HG03442 (cell line): ENCODE measurements around the gene FRS2.
"Not testable (repeated sequence)": the region's sequence is repeated elsewhere in the genome, so short reads cannot be mapped to it uniquely, and the experiment has no call there.

Experiments
- ATAC-seq: cut with Tn5 transposase; IDR thresholded peaks from one replicate; pipeline ENCODE4 v1.9.1; 2021; ENCODE audit warnings: mild to moderate bottlenecking, moderate library complexity; ENCODE audit not compliant: unreplicated experiment

The FRS2 gene, protein sequence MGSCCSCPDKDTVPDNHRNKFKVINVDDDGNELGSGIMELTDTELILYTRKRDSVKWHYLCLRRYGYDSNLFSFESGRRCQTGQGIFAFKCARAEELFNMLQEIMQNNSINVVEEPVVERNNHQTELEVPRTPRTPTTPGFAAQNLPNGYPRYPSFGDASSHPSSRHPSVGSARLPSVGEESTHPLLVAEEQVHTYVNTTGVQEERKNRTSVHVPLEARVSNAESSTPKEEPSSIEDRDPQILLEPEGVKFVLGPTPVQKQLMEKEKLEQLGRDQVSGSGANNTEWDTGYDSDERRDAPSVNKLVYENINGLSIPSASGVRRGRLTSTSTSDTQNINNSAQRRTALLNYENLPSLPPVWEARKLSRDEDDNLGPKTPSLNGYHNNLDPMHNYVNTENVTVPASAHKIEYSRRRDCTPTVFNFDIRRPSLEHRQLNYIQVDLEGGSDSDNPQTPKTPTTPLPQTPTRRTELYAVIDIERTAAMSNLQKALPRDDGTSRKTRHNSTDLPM

DNA sequence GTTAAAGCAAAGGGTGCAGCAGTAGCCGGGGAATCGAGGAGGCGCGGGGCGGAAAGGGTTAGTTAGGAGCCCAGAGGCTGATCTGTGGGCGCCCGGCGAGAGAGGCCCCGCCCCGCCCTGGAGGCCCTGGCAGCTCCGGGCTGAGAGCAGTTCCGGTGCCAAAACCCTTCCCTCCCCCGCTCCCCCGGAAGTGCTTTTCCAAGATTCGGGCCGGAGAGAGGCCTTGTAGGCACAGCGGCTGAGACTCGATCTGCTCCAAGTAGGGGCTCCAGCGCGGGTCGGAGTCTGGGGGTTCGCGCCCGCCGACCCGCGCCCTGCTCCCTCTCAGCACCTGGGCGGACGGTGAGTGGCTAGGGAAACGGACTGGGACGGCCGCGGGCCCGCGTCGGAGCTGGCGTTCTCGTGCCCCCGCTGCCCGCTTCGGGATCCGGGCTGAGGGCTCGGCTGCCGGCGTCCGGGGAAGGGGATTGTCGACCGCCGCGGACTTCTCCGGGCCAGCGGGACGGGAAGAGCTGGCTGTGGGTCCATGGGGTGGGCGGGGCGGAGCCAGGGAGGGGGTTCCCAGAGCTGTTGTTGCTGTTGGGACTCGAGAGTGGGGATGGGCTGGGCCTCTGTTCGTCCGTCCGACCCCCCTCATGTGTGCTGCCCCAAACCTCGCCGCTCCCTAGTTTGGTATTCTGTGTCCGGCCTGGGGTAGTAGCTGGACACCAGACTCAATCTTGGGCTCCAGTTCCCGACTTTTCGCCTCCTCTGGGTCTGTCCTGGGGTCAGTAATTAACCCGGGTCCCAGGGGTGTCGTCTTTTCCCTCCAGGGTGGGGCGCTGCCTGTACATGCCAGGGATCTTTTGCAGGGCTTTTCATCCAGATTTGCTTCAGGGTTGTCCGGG is at the start of gene FRS2:
Gene FRS2, plus strand, starts transcription at position 200 of the 887 bp plus-strand sequence. CDS start 98,643 bp downstream, outside the sequence.
- ATAC-seq, result peak; percentile 96

- ATAC-seq, result no peak
Measured at GRCh38 chr12:69421548-69421947, 48.6 kb upstream of the FRS2 start.

GRCh38 chr12:69423037-69423905 is 46.9 kb upstream of the FRS2 start:
- ATAC-seq, result no peak

GRCh38 chr12:69425417-69425816 is 44.8 kb upstream of the FRS2 start:
- no peak for ATAC-seq

- no peak for ATAC-seq
Measured at GRCh38 chr12:69428351-69429073, 41.7 kb upstream of the FRS2 start.

DNA sequence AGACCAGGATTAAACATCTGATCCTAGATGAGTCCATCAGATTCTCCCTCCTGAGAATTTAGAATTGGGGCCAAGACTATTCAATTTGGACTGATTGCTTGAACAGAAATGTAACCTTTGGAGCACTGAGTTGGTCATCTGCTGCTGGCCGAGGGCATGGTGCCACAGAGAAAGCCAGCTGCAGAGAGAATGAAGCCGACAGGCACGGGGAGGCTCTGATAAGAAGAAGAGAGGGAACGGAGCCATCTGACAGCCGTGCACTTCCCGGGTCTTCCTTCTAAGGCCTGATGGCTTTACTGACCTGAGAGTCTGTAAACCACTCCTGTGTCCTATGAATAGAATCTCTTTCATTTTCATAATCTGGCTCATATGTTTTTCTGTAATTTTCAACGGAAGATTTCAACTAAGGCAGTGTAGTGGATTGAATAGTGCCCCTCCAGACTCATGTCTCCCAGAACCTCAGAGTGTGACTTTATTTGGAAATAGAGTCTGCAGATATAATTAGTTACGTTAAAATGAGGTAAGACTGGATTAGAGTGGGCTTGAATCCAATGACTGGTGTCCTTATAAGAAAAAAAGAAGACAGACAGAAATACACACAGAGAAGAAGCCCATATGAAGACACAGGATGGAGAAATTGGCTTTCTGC is 39.1 kb upstream of the FRS2 start:
- no peak for ATAC-seq

- no peak for ATAC-seq
Measured at GRCh38 chr12:69431591-69432222, 38.5 kb upstream of the FRS2 start.

DNA sequence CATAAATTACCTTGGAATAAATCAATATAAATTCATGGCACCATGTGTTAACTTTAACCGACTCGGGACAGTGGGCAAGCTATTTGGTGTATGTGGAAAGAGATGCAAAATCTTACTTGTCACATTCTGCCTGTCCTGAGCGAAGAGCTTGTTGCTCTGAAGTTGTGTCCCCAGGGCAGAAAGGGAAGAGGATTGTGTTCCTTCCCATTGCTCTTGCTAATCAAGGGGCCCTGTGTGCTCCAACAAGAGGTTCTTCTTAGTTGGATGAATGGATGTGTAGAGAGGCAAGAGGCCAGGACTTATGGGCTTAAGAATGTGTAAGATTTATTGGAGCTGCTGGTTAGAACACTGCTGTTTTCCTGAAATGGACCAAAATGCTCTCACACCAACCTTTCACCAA is 36.5 kb upstream of the FRS2 start:
- ATAC-seq, result no peak

- no peak for ATAC-seq
Measured at GRCh38 chr12:69435644-69436043, 34.5 kb upstream of the FRS2 start.

- no peak for ATAC-seq
Measured at GRCh38 chr12:69437073-69437472, 33.1 kb upstream of the FRS2 start.

DNA sequence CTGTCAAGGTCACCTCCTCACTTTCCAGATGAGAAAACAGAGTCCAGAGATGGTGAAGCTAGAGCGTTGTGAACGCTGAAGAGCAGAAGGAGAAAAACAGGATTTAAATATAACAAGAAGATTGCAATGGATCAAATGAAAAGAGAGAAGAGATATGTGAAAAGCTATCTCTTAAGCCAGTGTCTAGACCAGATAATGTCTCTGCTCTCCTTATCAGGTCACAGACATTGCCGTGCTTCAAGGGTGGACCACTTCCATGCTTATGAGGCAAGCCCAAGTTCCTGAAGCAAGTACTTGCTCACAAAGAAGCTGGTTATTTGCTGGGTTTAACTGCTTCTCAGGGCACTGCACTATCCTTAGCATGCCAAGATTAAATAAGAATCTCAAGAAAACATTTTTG is 31.6 kb upstream of the FRS2 start:
- no peak for ATAC-seq

DNA sequence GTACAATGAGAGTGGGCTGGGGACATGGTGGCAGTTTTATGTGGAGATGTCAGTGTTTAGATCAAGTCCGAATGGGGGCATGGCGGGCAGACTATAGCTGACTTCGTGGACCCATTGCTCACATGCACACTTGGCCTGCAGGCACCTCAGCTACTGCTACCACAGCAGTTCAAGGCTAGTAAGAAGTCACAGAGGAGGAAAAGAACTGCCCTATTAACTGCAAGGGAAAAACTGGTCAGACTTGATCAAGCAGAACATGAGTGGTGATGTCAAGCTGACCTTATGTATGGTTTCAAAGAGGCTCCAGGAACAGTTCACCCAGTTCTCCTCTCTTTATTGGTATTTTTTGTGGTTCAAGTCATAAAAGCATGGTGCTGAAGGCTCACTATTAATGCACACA is 30.2 kb upstream of the FRS2 start:
- ATAC-seq, result no peak

DNA sequence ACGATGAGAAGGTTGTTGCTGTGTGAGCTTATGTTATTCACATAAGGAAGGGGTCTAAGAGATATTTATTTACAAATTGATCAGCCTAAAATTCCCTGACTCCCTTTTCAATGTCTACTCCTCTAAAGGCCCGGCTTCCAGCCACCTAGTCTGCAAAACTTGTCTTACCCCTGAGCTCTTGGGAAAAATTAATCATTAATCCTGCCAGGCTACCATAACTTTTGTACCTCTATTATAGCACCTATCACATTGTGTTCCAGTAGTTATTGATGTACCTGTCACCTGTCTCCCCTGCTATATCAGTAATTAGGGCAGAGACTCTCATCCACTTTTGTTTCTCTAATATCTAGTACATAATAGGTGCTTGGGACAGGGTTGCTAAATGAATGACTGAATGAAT is 29.3 kb upstream of the FRS2 start:
- ATAC-seq, result no peak

GRCh38 chr12:69442894-69443293 is 27.3 kb upstream of the FRS2 start:
- no peak for ATAC-seq

GRCh38 chr12:69443916-69444315 is 26.3 kb upstream of the FRS2 start:
- no peak for ATAC-seq

- no peak for ATAC-seq
Measured at GRCh38 chr12:69447892-69448291, 22.3 kb upstream of the FRS2 start.

GRCh38 chr12:69452598-69453132 is 17.5 kb upstream of the FRS2 start:
- ATAC-seq, result not testable (repeated sequence)

GRCh38 chr12:69456239-69456638 is 13.9 kb upstream of the FRS2 start:
- no peak for ATAC-seq

GRCh38 chr12:69457433-69457832 is 12.8 kb upstream of the FRS2 start:
- no peak for ATAC-seq
